GM19328 (cell line): ENCODE measurements around the gene C16orf78.

ENCODE experiments used
- ATAC-seq: cut with Tn5 transposase; IDR thresholded peaks from one replicate; pipeline ENCODE4 v1.9.1; 2021; ENCODE audit warnings: mild to moderate bottlenecking, moderate library complexity; ENCODE audit not compliant: unreplicated experiment

C16orf78 gene, protein sequence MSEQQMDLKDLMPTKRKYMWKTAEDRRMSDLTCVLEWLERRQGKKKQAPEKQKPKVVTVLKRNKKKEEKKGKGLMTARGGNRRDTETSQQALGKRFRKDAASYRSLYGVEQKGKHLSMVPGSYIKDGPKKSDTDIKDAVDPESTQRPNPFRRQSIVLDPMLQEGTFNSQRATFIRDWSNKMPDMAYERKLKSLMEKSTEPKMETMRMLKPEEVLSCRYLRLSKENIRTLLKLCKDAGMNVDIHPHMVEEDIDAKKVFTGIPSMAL

DNA sequence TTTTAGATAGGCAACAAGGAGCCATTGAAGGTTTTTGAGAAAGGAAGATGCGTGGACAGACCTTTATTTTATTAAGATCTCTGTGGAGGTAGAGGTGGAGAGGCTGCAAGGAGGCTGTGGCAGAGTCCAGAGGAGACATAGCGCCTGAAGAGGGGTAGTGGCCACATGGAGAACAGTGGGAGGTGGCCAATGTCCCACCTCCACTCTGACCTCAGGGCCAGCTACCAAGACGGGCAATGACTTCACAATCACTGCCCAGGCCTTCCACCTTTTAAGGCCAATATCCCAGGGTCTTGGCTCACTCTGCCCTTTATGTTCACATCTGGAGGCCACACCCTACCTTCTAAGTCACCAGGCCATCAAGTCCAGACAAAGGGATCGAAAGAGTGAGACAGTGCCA lies at the start of gene C16orf78:
C16orf78 (plus strand) TSS at position 301 of the 400 bp plus-strand sequence. CDS start 136 bp downstream, outside the sequence.
- ATAC-seq = no peak

DNA sequence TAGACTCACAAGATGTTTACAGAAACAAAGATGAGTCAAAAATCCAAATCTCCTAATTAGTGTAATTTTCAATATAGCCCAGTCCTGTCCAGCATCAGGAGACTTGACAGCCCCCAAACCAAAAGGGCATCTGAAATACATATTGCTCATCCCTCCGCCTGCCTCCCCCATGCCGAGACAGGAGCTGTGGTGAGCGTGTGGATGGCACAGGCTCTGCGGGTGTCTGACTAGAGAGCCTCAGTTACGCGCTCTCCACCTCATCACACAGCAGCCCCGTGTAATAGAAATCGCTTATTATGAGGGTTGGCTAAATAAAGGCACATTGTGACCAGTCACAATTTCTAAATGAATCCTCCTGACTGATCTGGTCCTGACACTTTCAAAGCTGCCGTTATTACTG lies 48.9 kb upstream of the C16orf78 start:
- ATAC-seq = no peak

DNA sequence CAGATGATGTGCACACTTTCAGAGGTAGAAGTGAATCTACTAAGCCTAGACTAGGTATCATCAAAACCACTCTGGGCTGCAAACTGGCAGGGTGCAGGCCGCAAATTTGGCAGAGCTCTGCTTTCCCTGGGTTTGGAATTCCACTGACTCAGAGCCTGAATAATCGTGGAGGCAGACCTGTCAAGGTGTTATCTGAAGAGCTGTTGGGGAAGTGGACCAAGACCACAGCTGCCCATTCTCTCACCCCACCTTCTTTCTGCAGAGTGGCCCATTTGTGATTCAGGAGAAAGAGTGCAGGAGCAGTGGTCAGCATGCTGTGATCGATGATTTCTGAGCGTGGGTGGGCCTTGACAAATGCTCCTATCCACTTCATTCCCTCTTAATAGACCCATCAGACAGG lies 46.1 kb upstream of the C16orf78 start:
- no peak for ATAC-seq

DNA sequence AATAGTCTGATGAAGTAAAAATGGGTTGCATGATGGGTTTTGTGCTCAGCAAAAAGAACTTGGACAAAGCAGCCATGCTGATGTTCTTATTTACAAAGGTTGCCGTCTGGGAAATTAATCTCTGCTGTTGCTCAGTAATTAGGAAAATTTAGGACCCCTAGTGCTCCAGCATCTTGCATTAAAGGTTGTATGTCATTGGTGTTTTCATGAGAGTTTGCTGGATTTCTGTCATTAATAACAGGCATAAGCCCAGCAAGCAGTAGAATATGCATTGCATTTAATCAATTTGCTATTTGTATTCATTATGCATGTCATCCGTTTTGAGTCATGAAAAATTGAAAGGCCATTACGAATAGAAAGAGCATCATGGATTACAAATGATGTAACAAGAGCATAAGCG lies 45.3 kb upstream of the C16orf78 start:
- ATAC-seq = no peak

DNA sequence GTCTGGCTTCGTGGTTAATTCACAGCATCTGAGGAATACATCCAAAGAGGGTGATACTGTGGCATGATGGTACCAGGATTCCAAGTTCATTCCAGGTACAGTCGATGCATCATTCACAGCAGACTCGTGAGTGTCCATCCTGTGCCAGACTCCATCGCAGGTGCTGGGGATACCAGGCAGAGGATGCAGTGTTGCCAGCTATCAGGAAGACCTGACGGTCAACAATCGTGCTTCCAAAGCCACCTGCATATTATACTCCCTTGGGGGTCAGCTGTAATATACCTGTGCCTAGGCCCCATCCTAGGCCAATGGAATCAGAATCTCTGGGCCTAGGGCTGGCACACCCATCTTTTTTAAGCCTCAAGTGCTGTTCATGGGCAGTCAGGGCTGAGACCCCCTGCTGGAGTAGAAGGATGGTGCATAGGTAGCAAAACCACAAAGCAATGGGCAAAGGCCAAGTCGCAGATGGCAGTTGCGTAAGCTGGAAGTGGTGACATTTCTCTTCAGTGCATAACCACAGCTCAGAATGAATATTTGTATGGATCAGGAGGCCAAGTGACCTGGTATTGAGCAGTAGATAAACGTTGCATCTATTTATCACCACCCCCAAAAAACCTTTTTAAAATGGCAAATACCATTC lies 42.9 kb upstream of the C16orf78 start:
- ATAC-seq = no peak

DNA sequence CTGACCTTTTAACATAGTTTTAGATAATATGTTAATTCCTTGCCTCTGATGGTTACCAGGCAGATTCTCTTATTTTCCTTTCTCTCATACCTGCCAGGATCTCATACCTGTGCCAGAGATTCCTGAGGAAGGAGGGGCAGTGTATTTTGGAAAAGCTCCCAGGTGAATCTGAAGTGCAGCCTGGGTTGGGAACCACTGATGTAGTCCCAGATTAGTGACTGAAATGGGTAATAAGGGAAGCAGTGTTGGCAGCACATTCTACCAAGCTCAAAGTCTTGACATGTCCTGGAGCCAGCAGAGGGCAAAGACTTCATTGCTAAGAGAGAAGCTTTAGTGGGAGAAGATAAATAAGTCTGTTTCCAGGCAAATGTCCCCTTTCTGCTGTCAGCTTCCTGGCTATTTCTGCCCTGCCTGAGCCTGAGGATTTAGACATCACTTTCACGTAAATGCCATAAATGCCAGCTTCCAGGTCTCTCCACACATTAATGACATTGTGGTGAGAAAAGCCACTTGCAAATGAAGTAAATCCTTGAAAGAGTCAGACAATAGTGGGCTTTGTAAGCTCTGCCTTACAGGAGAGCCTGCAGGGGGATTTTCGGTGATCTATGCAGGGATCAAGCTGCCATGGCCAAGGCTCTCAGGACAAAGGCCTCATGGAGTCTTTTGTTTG lies 40.9 kb upstream of the C16orf78 start:
- no peak for ATAC-seq

DNA sequence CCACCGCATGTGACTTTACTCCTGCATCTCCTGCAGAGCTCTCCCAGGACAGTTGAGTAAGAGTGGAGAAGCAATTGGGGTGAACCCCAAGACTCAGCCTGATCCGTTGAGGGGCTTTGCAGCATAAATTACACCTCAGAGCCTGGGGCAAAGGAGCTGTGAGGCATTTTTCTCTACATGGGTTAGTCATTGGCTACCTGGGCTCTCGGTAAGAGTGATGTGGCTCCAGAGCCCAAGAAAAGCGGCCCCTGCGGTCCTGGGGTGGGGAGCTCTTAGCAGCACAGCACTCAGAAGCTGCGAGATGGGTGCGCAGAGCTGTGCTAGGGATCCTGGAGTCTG lies 40.4 kb upstream of the C16orf78 start:
- no peak for ATAC-seq

DNA sequence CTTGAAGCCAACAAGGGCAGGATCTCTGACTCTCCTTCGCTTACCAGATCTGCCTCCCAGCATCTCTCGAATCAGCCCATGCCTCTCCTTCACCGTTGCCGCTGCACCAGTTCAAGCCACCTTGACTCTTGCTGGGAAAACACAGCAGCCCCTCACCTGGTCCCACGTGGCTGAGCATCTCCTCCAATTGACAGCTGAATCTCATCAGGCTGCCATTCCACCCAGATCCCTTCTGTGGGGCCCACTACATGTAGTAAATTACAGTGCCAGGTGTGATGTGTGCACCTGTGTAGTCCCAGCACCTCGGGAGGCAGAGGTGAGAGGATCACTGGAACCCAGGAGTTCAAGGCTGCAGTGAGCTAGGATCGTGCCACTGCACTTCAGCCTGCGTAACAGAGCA lies 37.8 kb upstream of the C16orf78 start:
- no peak for ATAC-seq

DNA sequence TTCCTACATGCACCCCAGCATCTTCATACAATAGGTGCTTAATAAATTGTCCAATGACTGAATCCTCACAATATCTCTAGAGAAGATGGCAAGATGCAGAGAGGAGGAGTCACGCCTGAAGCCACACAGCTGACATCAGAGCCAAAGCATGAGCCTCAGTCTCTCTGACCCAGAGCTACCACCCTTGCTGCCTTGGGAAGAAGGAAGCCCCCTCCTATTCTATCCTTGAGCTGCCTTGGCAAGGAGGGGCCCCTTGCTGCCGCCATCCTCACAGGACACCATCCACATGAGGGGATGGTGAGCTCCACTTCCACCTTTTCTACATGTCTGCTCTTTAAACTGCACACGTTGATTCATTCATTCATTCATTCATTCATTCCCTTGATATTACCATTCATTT lies 37.0 kb upstream of the C16orf78 start:
- no peak for ATAC-seq

DNA sequence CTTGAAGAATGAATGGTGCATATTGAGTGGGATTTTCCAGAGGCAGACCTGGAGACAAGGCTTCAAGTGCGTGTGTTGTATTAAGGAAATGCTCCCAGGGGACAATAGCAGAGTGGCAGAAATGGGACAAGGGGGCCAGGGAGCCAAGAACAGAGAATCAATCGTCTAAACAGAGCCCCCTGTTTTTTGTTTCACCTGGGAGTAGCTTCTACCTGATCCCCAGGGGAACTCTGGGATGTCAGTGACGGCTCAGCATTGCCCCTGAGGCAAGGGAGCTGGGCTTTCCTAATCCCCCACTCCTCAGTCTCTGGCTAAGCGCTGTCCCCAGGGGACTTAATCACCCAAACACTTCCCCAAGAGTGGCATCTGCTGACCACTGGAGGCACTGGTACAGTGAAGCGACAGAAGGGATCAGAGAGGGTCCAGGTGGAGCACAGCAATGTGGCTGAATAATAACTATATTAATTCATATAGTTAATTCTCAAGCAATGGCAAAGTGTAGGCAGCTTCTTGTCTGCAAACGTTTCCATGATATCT lies 35.7 kb upstream of the C16orf78 start:
- no peak for ATAC-seq

DNA sequence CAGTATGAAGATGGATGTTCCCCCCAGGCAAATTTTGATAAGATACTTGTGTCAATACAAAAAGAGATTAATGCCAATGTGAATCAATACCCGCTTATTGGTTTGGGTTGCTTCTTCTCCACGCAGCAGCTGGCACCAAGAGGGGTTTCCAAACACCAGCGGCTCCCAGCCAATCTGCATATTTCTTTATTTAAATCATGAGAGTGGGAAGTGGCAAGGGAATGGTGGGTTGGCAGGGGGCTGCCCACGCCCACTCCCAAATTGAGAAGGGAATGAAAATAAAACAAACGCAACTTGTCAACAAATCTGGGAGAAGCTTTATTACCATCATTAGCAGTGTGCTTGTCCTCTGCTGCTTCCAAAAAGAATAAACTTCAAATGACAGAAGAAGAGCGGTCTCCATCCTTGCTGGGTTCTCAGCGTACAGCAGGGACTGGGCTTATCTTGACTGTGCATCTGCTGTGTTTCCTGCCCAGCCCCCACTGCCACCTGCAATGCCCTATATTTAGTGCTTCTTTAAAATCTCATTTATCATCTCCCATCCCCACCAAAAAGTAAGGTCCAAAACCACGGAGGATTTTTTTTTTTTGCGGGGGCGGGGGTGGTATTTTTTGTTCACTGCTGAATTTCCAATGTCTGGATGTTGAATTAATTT lies 34.9 kb upstream of the C16orf78 start:
- no peak for ATAC-seq

DNA sequence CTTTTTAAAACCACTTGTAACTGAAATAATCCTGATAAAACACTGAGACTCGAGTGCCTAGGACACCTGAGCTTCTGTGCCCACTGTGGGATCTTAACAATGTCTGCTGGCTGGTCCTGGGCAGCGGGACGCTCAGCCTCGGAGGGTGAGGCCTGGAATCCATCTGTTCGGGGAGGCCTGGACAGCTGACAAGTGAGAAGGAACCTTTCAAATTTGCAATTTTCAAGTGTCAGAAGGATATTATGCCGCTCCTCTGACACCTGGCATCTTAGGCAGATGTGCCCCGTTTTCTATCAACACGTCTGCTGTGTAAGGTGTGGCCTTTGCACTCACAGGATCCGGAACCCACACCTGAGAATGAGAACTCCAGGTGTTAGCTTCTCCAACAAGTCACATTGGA lies 33.1 kb upstream of the C16orf78 start:
- no peak for ATAC-seq

DNA sequence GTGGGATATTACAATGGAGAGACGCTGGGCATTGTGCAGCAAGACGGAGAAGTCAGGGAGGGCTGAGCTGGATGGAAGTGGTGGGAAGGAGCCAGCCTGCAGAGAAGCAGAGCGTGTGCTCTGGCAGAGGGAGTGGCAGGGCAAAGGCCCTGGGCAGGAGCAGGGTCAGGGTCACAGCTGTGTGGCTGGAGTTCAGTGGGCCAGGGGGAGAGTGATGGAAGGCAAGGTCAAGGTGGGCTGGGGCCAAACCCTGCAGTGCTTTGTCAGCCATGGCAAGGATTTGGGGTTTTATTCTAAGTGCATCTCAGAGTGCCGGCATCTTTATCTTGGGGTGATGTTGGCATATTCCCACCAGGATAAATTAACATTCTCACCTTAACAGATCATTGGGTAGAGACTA lies 31.9 kb upstream of the C16orf78 start:
- ATAC-seq = no peak

DNA sequence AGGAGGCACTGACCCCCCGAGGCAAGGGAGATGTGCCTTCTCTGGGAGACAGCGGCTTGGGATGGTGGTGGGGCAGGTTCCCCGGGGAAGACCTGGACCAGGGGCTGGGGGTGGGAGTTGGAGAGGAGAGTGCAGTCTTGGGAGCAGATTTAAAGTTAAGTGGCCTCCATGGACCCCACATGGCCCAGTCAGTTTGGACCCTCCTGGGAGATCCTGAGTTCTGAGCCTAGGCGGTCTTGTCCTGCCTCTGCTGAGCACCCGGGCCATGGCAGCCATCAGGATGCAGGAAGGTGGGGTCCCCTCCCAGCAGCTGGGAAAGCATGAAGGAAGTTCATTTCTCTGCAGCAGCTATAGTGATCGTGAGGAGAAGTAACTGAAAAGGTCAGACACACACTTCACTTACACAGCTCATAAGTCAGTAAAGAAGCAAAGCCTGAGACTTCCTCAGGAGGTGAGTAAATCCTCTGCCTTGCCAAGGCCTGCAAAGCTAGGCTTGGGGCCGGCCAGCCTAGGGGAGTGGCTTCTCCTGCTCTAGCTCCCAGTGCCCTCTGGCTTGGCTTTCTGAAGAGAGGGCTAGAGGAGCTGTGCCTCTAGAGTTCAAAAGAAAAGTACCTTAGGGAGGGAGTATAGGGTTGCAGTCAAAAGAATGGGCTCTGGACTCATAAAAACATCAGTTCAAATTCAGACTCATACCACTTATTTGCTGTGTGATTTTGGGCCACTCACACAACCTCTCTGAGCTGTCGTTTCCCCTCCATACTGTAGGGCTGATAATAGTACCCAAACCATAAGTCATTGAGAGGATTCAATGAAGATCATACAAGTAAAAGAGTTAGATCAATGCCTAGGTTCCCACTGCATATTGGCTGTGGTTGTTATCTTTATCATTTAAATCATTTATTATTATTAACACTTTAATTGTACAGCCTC lies 31.0 kb upstream of the C16orf78 start:
- no peak for ATAC-seq

DNA sequence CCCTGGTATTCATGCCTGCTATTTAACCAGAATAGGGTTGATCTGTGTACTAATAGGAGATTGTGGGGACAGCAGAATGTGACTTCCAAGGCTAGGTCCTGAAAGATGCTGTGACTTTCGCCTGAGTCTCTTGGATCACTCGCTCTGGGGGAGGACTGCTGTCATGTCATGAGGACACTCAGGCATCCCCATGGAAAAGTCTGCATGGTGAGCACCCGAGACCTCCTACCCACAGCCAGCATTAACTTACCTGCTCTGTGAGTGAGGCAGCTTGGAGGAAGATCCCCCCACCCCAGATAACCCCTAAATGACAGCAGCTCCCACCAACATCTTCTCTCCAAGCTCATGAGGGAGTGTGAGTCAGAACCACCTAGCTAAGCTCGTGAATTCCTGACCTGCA lies 30.3 kb upstream of the C16orf78 start:
- no peak for ATAC-seq

DNA sequence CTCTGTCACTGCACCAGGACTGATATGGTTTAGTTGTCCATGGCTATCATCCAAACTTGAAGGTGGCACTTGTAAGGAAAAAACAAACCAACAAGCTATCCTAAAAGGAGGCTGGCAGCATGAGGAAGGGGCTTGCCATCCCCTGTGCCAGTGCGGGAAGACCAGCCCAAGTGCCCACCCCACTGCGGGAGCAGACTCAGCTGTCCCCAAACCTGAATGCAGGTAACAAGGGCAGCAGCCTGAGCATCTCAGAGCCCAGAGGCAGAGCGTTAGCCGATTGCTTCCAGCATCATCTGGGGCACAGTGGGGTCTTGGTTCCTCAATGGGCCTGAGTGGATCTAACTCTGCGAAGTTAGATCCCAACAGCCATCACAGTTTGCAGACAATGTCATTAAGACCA lies 29.2 kb upstream of the C16orf78 start:
- ATAC-seq = no peak

DNA sequence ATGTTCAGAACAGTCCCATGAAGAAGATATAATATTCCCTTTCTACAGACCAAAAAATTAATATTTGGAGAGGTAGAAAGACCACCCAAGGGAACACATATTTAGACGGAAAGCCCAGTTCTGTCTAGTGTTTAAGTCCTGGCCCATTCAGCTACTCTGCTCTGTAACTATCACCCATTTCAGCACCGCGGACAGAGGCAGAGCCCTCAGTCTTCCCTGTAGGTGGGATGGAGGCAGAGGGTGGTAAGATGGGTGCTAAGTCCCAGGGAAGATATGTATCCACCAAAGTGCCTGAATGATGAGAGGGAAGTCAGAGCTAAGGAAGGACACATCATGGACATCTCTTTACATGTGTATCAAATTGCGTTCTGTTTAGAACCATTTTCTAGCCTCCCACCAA lies 27.8 kb upstream of the C16orf78 start:
- no peak for ATAC-seq

DNA sequence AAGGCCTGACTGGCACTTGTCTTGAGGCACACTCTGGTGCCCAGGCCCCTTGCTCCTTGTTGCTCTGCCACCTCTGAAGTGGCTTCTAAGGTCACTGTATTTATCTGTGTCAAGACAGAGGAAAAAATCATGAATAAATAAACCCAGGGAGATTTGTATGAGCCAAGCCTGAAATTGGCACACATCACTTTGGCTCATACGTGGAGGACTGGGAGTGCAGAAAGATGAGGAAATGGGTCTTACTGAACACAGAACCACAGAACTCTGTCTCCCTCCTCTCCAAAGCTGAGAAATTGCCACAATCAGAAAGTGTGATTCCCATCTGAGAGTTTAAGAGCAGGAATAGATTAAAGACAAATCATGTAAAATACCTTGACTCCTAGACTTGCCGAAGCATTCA lies 27.1 kb upstream of the C16orf78 start:
- no peak for ATAC-seq

DNA sequence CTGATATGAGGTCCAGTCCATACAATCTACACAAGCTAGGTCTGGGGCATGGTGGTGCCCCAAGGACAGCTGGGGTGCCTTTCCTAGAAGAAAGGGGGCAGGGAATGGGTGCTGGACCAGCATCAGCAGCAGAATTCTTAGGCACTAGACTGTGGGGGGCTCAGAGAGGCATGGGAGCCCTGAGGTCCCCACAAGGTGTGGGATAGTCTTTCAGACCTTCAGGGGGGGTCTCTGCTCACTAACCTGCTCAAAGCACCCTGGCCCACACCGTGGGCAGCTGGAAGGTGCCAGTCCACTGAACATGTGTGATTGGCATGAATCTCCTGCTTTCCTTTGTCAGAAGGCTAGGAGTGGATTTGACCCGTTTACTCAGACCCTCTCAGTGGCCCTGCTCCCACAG lies 26.1 kb upstream of the C16orf78 start:
- ATAC-seq = no peak

DNA sequence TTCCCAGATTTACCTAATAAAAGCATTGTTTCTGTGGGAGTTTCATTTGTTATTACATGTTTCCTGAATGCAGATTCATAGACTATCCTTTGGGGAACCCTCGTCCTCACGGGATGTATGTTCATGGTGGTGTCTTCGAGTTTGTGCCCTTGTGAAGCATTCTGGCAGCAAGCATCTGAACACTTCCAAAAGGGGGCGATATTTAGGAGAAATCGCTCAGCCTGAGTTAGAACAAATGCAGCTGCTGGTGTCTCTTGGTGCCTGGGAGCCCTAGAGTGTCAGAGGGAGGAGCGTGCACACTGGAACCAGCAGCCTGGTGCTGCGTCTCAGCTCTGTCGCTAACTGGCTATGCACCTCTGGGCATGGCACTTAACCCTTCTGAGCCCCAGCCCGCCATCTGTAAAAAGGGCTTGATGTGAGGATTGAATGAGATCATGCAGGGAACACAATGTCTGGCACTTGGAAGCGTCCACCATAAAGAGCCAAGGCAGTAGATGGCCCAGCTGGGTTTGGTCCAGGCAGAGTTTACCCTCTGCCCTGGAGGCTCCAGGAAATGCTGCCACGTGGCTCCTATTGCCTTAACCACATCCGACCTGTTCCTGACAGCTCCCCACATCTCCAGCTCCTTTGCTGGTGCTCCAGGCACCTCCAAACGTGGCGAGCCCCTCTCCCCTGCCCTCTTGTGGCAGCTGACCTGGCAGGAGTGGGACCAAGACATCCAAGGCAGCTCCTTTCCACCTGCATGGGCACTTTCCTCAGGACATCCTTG lies 25.0 kb upstream of the C16orf78 start:
- ATAC-seq = no peak
